PC-3 (cell line): Measurements from ENCODE around the gene JMJD7. TPM values are rescaled to one million over a fixed set of nuclear protein-coding genes. Genes with fewer than 3 reads are reported as not detected.

Experiments used
- ATAC-seq: fragments of 200-7000 bp; cut with Tn5 transposase; 2 replicates; pipeline ENCODE4 v1.9.1; 2020; ENCODE audit warnings: mild to moderate bottlenecking, moderate library complexity
- BruUV-seq: library from RNA; stranded (reverse); fragments of 400-500 nt; replicated peaks from 2 replicates; lab custom pipeline; 2021; lab: Mats Ljungman, UMichigan
- CTCF ChIA-PET: fragments of 300-600 bp; sonication (Branson Sonifier 250); formaldehyde crosslinking; loops from one replicate; lab custom pipeline; 2022; ENCODE audit warnings: antibody characterized with exemption; lab: Charles Lee
- POLR2A ChIA-PET: fragments of 300-600 bp; sonication (Branson Sonifier 250); formaldehyde crosslinking; loops from one replicate; lab custom pipeline; 2022; ENCODE audit warnings: antibody characterized with exemption; ENCODE audit not compliant: unreplicated experiment; lab: Charles Lee
- DNase-seq: peaks from one replicate; pipeline ENCODE4 v3.0.0-alpha.2; 2015
- H2AFZ ChIP-seq: fragments of 300-600 bp; sonication (generic); 2 replicates; pipeline ENCODE4 v1.6.0; 2016; ENCODE audit warnings: antibody characterized with exemption, low read length
- H3F3A ChIP-seq: fragments of 300-600 bp; sonication (generic); one replicate; pipeline ENCODE4 v1.6.0; 2017; ENCODE audit warnings: antibody characterized with exemption, low read length, control low read depth, mild to moderate bottlenecking; ENCODE audit not compliant: unreplicated experiment
- H3K27ac ChIP-seq: fragments of 300-600 bp; sonication (generic); 2 replicates; pipeline ENCODE4 v1.5.1; 2016; ENCODE audit warnings: mild to moderate bottlenecking, low read length
- H3K27me3 ChIP-seq: fragments of 300-600 bp; sonication (generic); 2 replicates; pipeline ENCODE4 v1.6.1; 2016; ENCODE audit warnings: low read length, mixed read lengths
- H3K36me3 ChIP-seq: fragments of 300-600 bp; sonication (generic); 2 replicates; pipeline ENCODE4 v1.6.1; 2016; ENCODE audit warnings: low read depth, mixed run types, low read length, mixed read lengths
- H3K4me1 ChIP-seq: fragments of 300-600 bp; sonication (generic); 2 replicates; pipeline ENCODE4 v1.5.1; 2016; ENCODE audit warnings: low read length; ENCODE audit not compliant: insufficient read depth
- H3K4me2 ChIP-seq: fragments of 300-600 bp; sonication (generic); 2 replicates; pipeline ENCODE4 v1.6.0; 2016; ENCODE audit warnings: low read length
- H3K4me3 ChIP-seq: fragments of 300-600 bp; sonication (generic); 2 replicates; pipeline ENCODE4 v1.5.1; 2016; ENCODE audit warnings: mild to moderate bottlenecking, low read length, mixed read lengths
- H3K79me2 ChIP-seq: fragments of 300-600 bp; sonication (generic); 2 replicates; pipeline ENCODE4 v1.6.1; 2017; ENCODE audit warnings: low read length, mixed read lengths
- H3K9ac ChIP-seq: fragments of 300-600 bp; sonication (generic); 2 replicates; pipeline ENCODE4 v1.6.0; 2016; ENCODE audit warnings: mild to moderate bottlenecking, low read length
- H3K9me2 ChIP-seq: fragments of 300-600 bp; sonication (generic); replicated peaks from 2 replicates; pipeline ENCODE4 v1.6.1; 2016; ENCODE audit warnings: mixed run types, low read length, mixed read lengths
- H3K9me3 ChIP-seq: fragments of 300-600 bp; sonication (generic); 2 replicates; pipeline ENCODE4 v1.6.1; 2016; ENCODE audit warnings: low read length, mixed read lengths
- H4K20me1 ChIP-seq: fragments of 300-600 bp; sonication (generic); 2 replicates; pipeline ENCODE4 v1.6.1; 2016; ENCODE audit warnings: low read length, mixed read lengths
- EZH2 ChIP-seq: fragments of 300-600 bp; sonication (generic); IDR thresholded peaks from one replicate; pipeline ENCODE4 v1.6.1; 2017; ENCODE audit warnings: antibody characterized with exemption, mild to moderate bottlenecking, low read length; ENCODE audit not compliant: unreplicated experiment
- EZH2phosphoT487 ChIP-seq: fragments of 300-600 bp; sonication (generic); IDR thresholded peaks from 2 replicates; pipeline ENCODE4 v1.6.1; 2018; ENCODE audit warnings: mild to moderate bottlenecking, antibody characterized with exemption, low read length, borderline replicate concordance
- intact Hi-C: fragments of 100-400 bp; cut with micrococcal nuclease; formaldehyde crosslinking; loops from 2 replicates; pipeline ENCODE4 v1.9.0; 2023
- microRNA-seq: library from miRNA; unstranded; fragments of <30 nt; microRNA quantifications from one replicate; pipeline ENCODE4 v1.1.0, GENCODE V29; 2020; ENCODE audit not compliant: unreplicated experiment
- total RNA-seq: library from RNA; depleted of rRNA; stranded (reverse); fragments of >200 nt; gene quantifications from 2 replicates; pipeline ENCODE4 v1.2.3, GENCODE V29; 2014; rRNA removed
- TF ChIP-seq, protein P1 (sequence below): fragments of 300-600 bp; sonication (generic); conservative IDR thresholded peaks from 2 replicates; pipeline ENCODE4 v1.5.1; 2017; ENCODE audit warnings: antibody characterized with exemption, low read depth, mild to moderate bottlenecking, low read length

Gene JMJD7
- total RNA-seq, 1 experiment from 2014 or later: 13.7 TPM

DNA sequence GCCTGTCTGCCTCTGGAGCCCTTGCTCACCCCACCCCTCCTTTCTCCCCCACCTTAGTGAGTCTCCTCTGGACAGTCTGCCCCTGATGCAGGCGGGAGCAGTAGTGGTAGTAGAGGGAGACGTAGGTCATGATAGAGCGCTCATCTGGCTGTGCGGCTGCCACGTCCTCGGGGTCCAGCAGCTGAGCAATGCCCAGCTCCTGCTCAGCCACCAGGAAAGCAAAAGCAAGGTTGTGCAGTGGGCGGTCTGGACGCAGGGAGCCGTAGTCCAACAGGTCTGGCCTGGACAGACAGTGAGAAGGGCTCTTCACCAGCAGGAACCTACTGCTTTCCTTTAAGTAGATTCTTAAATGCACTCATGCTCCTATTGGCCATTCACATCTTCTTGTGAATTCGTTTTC, 59.3 kb downstream of the JMJD7 start:
- Histone ChIP-seq H3K9ac (no peak overlapping the region), H3K27ac (no peak overlapping the region), H3K27me3 (no peaks in the 10 kb centered on the region), H3K4me2 (no peak overlapping the region), H3K9me3 (no peaks in the 10 kb centered on the region), H4K20me1 (no peaks in the 10 kb centered on the region), H3F3A (no peaks in the 10 kb centered on the region), H3K4me3 (no peak overlapping the region), H3K9me2 (no peaks in the 10 kb centered on the region), H3K4me1 (no peaks in the 10 kb centered on the region), H3K36me3 (no peaks in the 10 kb centered on the region), H3K79me2 (no peaks in the 10 kb centered on the region), H2AFZ (no peak overlapping the region)
- TF ChIP-seq, protein P1, sequence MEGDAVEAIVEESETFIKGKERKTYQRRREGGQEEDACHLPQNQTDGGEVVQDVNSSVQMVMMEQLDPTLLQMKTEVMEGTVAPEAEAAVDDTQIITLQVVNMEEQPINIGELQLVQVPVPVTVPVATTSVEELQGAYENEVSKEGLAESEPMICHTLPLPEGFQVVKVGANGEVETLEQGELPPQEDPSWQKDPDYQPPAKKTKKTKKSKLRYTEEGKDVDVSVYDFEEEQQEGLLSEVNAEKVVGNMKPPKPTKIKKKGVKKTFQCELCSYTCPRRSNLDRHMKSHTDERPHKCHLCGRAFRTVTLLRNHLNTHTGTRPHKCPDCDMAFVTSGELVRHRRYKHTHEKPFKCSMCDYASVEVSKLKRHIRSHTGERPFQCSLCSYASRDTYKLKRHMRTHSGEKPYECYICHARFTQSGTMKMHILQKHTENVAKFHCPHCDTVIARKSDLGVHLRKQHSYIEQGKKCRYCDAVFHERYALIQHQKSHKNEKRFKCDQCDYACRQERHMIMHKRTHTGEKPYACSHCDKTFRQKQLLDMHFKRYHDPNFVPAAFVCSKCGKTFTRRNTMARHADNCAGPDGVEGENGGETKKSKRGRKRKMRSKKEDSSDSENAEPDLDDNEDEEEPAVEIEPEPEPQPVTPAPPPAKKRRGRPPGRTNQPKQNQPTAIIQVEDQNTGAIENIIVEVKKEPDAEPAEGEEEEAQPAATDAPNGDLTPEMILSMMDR: no peak
- TF ChIP-seq EZH2: no peak
- no peak for TF ChIP-seq EZH2phosphoT487
- no TSS peak for BruUV-seq
- ChIA-PET CTCF (no interaction called here), POLR2A (no interaction called here)
- ATAC-seq (no peak), DNase-seq (no peak)
- intact Hi-C loops: no loop called here

Small RNA genes lying within 50 kb of the gene (microRNA-seq; reads per million reads assigned to microRNA genes)
- not detected for gene MIR4310

Other genes starting within 250 kb of the JMJD7 start
- gene MGA, start 167.7 kb upstream of the JMJD7 start, total RNA-seq: 19.0 and 21.2 TPM in 2 replicates
- 23.8 and 29.1 TPM in 2 replicates for gene MAPKBP1, start 53.6 kb upstream of the JMJD7 start, total RNA-seq
- 7.0 and 12.2 TPM in 2 replicates for gene PLA2G4B, start 10.8 kb downstream of the JMJD7 start, total RNA-seq
- gene SPTBN5, start 66.0 kb downstream of the JMJD7 start, total RNA-seq: 0.84 and 0.98 TPM in 2 replicates
- gene EHD4, start 144.5 kb downstream of the JMJD7 start, total RNA-seq: 57.8 and 66.9 TPM in 2 replicates
- gene PLA2G4E, start 192.9 kb downstream of the JMJD7 start, total RNA-seq: not detected in 2 replicates